GM12891 (cell line): Measurements from ENCODE around the gene RPP14.

Source experiments
- POLR2A ChIP-seq: IDR thresholded peaks from 2 replicates; pipeline ENCODE4 v1.6.1; 2011; ENCODE audit warnings: low read depth, low read length, control low read depth
- SPI1 ChIP-seq: IDR thresholded peaks from 2 replicates; pipeline ENCODE4 v1.6.1; 2011; ENCODE audit warnings: low read depth, low read length, control low read depth

DNA sequence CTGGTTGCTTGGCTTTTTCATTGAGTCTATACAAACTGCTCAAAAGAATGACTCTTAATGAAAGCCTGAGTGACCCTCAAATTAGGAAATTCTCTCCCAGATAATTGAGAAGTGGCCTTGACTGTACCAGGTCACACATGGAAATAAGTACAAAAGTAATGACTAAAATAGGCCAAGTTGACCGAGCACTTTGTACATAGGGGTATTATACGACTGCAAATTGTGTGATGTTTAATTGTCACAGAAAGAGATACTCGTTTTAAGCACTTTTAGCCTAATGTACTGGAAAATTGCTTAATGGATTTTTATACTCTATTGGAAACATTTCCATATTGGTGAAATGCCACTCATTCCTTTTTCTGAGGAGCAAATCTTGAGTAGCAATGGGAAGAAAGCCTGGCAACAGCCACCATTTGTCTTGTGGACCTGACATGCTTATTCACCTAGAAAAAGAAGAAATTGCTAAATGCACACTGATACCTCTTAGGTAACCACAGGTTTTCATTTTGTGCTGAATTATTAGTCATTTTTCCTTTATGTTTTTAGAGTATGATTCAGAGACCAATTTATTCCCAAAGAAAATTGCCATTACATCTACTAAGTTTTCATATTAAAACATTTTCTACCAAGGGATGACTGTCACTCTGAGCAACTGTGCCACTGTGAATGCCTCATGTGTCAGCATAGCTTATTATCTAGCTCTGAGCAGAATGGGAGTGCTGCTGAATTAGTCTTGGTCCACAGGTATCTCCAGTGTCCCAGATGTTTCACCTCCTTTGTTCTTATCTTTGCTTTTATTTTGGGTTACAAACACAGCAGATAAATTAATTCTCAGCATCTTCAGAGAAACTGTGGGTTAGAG lies 17.7 kb downstream of the RPP14 start:
- TF ChIP-seq POLR2A (no peak), SPI1 (no peak)
